ENCODE data around the gene ZNF606.

GRCh38 chr19:57954996-57955395, 47.6 kb downstream of the ZNF606 start:
- no peak for TF ChIP-seq POLR2A (IDR thresholded peaks at IDR 0.05)
- TF ChIP-seq, protein P1, sequence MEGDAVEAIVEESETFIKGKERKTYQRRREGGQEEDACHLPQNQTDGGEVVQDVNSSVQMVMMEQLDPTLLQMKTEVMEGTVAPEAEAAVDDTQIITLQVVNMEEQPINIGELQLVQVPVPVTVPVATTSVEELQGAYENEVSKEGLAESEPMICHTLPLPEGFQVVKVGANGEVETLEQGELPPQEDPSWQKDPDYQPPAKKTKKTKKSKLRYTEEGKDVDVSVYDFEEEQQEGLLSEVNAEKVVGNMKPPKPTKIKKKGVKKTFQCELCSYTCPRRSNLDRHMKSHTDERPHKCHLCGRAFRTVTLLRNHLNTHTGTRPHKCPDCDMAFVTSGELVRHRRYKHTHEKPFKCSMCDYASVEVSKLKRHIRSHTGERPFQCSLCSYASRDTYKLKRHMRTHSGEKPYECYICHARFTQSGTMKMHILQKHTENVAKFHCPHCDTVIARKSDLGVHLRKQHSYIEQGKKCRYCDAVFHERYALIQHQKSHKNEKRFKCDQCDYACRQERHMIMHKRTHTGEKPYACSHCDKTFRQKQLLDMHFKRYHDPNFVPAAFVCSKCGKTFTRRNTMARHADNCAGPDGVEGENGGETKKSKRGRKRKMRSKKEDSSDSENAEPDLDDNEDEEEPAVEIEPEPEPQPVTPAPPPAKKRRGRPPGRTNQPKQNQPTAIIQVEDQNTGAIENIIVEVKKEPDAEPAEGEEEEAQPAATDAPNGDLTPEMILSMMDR (IDR thresholded peaks at IDR 0.05) = no peak
